ENCODE data around the gene LIAS.

DNA sequence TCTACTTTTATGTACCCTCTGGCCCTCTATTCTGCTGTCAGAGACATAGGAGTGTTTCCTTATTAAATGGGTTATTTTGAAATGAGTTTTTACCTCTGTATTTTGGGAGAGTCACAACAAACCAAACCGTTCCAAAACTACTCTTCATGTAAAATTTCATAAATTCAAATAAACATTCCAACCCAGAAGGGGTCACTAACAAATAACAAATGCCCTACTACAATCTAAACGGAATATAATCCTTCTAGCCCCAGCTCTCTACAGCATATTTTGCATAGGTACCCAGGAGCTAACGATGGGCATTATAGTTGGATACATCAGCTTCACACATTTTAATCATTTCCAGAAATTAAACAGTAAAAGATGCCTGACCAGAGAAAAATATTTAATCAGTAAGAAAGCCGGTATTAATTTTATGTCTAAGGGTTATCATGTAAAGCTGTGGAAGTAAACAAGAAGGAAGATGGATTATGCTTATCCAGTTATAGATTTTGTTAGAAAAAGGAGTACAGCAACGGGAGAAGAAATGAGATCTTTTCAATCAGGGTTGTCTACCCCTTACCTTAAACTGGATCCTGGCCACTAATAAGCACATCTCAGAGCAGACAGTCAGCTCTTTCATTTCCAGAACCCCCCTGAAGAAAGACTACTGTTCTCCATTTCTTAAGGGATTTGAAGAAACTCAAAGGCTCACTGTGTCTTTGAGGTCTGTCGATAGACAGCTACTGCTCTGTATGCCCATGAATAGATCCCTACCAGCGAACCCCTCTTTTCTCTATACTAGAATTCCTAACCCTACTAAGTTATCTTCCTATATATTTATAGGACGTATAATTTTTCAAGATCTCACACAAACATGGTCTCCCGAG lies 67.2 kb downstream of the LIAS start:
- TF ChIP-seq CTCF (IDR thresholded peaks at IDR 0.05; ENCODE audit: insufficient read depth, low read depth, low read length) (no peak), EZH2 (IDR thresholded peaks at IDR 0.05; ENCODE audit: insufficient read depth, low read length) (no peak)

All from astrocyte (in vitro differentiated cells and primary cell).